Measurements from ENCODE around the gene CNTNAP2. TPM values are rescaled to one million over a fixed set of nuclear protein-coding genes. Genes with fewer than 3 reads are reported as not detected.

The CNTNAP2 gene
- total RNA-seq, 2 donors from 2014 or later: 4.4 to 8.5 TPM

DNA sequence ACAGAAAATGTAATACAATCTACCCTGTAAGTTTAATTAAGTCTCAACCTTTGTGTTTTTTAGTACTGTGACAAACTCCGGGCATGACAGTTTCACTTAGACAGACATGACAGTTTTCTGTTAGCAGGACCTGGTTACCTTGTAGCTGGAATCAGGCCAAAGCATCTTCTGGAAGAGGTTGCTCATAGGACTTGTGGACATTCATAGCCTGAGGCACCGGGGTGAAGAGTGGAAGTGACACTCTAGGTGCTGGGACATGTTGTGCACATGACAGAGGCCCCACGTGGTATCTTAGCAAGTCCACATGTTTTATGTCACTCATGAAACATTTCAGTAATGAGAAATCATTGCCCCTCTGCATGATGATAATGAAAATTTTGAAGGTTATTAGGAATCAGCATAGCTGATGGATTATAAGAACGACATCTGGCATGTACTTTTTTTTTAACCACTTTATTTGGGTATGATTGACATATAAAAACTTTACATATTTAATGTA, 441.4 kb downstream of the CNTNAP2 start:
- Histone ChIP-seq H3K4me1 (no peaks in the 10 kb centered on the region), H3K27me3 (no peaks in the 10 kb centered on the region), H3K27ac (no peak overlapping the region), H3K4me3 (no peak overlapping the region), H3K9me3 (no peaks in the 10 kb centered on the region), H3K36me3 (no peaks in the 10 kb centered on the region), H3K9ac (ENCODE audit: low read depth in 2 of 2, low read length in 2 of 2) (no peak overlapping the region)
- intact Hi-C loops (cut with DNase I): no loop called here
- no peak for DNase-seq
- TF ChIP-seq, protein P1, sequence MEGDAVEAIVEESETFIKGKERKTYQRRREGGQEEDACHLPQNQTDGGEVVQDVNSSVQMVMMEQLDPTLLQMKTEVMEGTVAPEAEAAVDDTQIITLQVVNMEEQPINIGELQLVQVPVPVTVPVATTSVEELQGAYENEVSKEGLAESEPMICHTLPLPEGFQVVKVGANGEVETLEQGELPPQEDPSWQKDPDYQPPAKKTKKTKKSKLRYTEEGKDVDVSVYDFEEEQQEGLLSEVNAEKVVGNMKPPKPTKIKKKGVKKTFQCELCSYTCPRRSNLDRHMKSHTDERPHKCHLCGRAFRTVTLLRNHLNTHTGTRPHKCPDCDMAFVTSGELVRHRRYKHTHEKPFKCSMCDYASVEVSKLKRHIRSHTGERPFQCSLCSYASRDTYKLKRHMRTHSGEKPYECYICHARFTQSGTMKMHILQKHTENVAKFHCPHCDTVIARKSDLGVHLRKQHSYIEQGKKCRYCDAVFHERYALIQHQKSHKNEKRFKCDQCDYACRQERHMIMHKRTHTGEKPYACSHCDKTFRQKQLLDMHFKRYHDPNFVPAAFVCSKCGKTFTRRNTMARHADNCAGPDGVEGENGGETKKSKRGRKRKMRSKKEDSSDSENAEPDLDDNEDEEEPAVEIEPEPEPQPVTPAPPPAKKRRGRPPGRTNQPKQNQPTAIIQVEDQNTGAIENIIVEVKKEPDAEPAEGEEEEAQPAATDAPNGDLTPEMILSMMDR (IDR thresholded peaks at IDR 0.05): no peak

DNA sequence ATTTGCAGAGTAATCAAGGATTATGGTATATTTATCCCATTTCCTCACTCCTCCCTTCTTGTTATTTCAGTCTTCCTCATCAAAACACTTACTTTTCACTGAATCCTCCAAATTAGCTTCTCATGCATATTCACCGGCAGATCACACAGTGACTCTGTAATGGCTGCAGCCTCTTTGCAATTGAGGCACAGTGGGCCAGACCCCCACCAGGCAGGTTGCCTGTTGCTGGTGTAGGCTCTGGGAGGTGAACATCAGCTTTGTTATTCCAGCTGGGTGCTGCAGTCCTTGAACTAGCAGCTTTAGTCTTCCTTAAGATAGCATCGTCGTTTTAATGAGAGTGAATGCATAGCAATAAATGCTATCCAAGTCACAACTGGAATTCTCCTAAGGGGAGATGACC, 449.3 kb downstream of the CNTNAP2 start:
- DNase-seq: no peak
- Histone ChIP-seq H3K9ac (ENCODE audit: low read depth in 2 of 2, low read length in 2 of 2) (no peak overlapping the region), H3K9me3 (no peaks in the 10 kb centered on the region), H3K4me1 (no peaks in the 10 kb centered on the region), H3K36me3 (no peaks in the 10 kb centered on the region), H3K27me3 (no peaks in the 10 kb centered on the region), H3K4me3 (no peak overlapping the region), H3K27ac (no peak overlapping the region)
- TF ChIP-seq, protein P1 (IDR thresholded peaks at IDR 0.05): no peak
- intact Hi-C loops (cut with DNase I): no loop called here

- Histone ChIP-seq H3K4me3 (no peak overlapping the region), H3K27ac (no peak overlapping the region), H3K4me1 (no peaks in the 10 kb centered on the region), H3K9me3 (no peaks in the 10 kb centered on the region), H3K27me3 (no peaks in the 10 kb centered on the region), H3K36me3 (no peaks in the 10 kb centered on the region), H3K9ac (ENCODE audit: low read depth in 2 of 2, low read length in 2 of 2) (no peak overlapping the region)
- no peak for DNase-seq
- intact Hi-C loops (cut with DNase I): no loop called here
- TF ChIP-seq, protein P1 (IDR thresholded peaks at IDR 0.05): no peak
Observed at GRCh38 chr7:146575903-146576302, 459.3 kb downstream of the CNTNAP2 start.

DNA sequence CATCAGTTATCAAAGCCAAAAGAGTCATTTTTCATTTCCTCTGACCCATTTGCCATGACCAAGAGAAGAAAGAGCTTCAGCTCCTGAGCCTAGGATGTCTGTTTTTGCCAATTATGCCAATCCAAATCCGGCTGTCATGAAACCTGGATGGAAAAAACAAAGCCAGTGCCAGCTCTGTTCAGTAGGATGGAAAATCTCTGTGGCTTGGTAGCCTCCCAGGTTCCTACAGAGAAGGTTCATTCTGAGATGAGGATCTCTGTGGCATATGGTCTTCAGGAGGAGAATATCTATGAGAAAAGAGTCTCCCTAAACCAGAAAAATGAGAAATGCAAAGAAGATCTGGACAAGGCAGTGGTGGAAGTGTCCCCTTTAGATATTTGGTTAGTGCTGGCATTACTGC, 475.4 kb downstream of the CNTNAP2 start:
- no peaks in the 10 kb centered on the region for H3K9me3 ChIP-seq
- intact Hi-C loops (cut with DNase I): no loop called here
- DNase-seq: no peak
- no peak overlapping the region for H3K9ac ChIP-seq (ENCODE audit: low read depth in 2 of 2, low read length in 2 of 2)
- H3K4me1 ChIP-seq: no peaks in the 10 kb centered on the region
- TF ChIP-seq, protein P1 (IDR thresholded peaks at IDR 0.05): no peak
- no peaks in the 10 kb centered on the region for H3K36me3 ChIP-seq
- no peak overlapping the region for H3K4me3 ChIP-seq
- H3K27me3 ChIP-seq: no peaks in the 10 kb centered on the region
- no peak overlapping the region for H3K27ac ChIP-seq

GRCh38 chr7:146606628-146607027, 490.0 kb downstream of the CNTNAP2 start:
- Histone ChIP-seq H3K27me3 (no peaks in the 10 kb centered on the region), H3K9ac (ENCODE audit: low read depth in 2 of 2, low read length in 2 of 2) (no peak overlapping the region), H3K4me1 (no peaks in the 10 kb centered on the region), H3K27ac (no peak overlapping the region), H3K36me3 (no peaks in the 10 kb centered on the region), H3K9me3 (no peaks in the 10 kb centered on the region), H3K4me3 (no peak overlapping the region)
- DNase-seq: no peak
- intact Hi-C loops (cut with DNase I): no loop called here
- TF ChIP-seq, protein P1 (IDR thresholded peaks at IDR 0.05): no peak
